Stimulated activated CD4-positive, alpha-beta T cell treated with anti-CD3 and anti-CD28 coated beads, Interleukin-1b, Interleukin-23, amount 100 ng/mL, for 1 hour (primary cell): Measurements from ENCODE around the gene SLC25A47.
"Not testable (repeated sequence)": the region's sequence is repeated elsewhere in the genome, so short reads cannot be mapped to it uniquely, and the experiment has no call there.

ENCODE experiments used
- DNase-seq, 2 donors: peaks; one replicate each; pipeline ENCODE4 v3.0.0-alpha.2; 2020; ENCODE audit warnings: low read depth in 2 of 2

Gene SLC25A47

GRCh38 chr14:100305324-100306100, 17.6 kb upstream of the SLC25A47 start:
- no peak for DNase-seq

- DNase-seq = peak; percentile 20 to 45
Measured at GRCh38 chr14:100306101-100306997, 16.8 kb upstream of the SLC25A47 start, which contains the start of gene SLC25A29. Gene SLC25A29 (minus strand): TSS chr14:100306444. CDS start chr14:100306232, 212 bp downstream.

- no peak for DNase-seq
Measured at GRCh38 chr14:100306998-100307765, 16.0 kb upstream of the SLC25A47 start.

- no peak for DNase-seq
Measured at GRCh38 chr14:100307766-100308426, 15.2 kb upstream of the SLC25A47 start.

- not testable (repeated sequence) for DNase-seq
Measured at GRCh38 chr14:100308427-100308792, 14.7 kb upstream of the SLC25A47 start.

GRCh38 chr14:100309028-100309737, 14.0 kb upstream of the SLC25A47 start:
- DNase-seq = no peak

GRCh38 chr14:100312110-100312876, 10.8 kb upstream of the SLC25A47 start:
- DNase-seq = not testable (repeated sequence)

- DNase-seq = no peak
Measured at GRCh38 chr14:100312877-100313400, 10.2 kb upstream of the SLC25A47 start.

- DNase-seq = no peak
Measured at GRCh38 chr14:100313464-100314230, 9.5 kb upstream of the SLC25A47 start.

- no peak for DNase-seq
Measured at GRCh38 chr14:100314724-100315123, 8.4 kb upstream of the SLC25A47 start.

- no peak for DNase-seq
Measured at GRCh38 chr14:100317389-100317788, 5.8 kb upstream of the SLC25A47 start.

GRCh38 chr14:100317912-100318808, 5.0 kb upstream of the SLC25A47 start:
- peak; percentile 24 to 48 for DNase-seq

GRCh38 chr14:100320157-100320856, 2.8 kb upstream of the SLC25A47 start:
- no peak for DNase-seq

GRCh38 chr14:100321473-100322137, 1.5 kb upstream of the SLC25A47 start:
- no peak for DNase-seq

GRCh38 chr14:100322138-100322957, 791 bp upstream of the SLC25A47 start:
- DNase-seq = no peak

GRCh38 chr14:100323942-100324307, 786 bp downstream of the SLC25A47 start:
- DNase-seq = no peak
